Measurements from ENCODE around the gene ZNF273.
"Not testable (repeated sequence)": the region's sequence is repeated elsewhere in the genome, so short reads cannot be mapped to it uniquely, and the experiment has no call there.

The ZNF273 gene

GRCh38 chr7:64902806-64903721 is at the start of gene ZNF273:
ZNF273 (plus strand) TSS chr7:64903273; CDS start chr7:64903318, 45 bp downstream.
- FAIRE-seq = peak; percentile 88

- no peak for FAIRE-seq
Observed at GRCh38 chr7:64853679-64854078, 49.4 kb upstream of the ZNF273 start.

- no peak for FAIRE-seq
Observed at GRCh38 chr7:64854969-64855368, 48.1 kb upstream of the ZNF273 start.

- no peak for FAIRE-seq
Observed at GRCh38 chr7:64863021-64863420, 40.1 kb upstream of the ZNF273 start.

- FAIRE-seq = not testable (repeated sequence)
Observed at GRCh38 chr7:64863530-64863929, 39.5 kb upstream of the ZNF273 start.

GRCh38 chr7:64863969-64864368 is 39.1 kb upstream of the ZNF273 start:
- no peak for FAIRE-seq

GRCh38 chr7:64867863-64868440 is 35.1 kb upstream of the ZNF273 start:
- FAIRE-seq = no peak

GRCh38 chr7:64868499-64868898 is 34.6 kb upstream of the ZNF273 start:
- FAIRE-seq = no peak

GRCh38 chr7:64869121-64869725 is 33.9 kb upstream of the ZNF273 start:
- FAIRE-seq = no peak

GRCh38 chr7:64869912-64870562 is 33.0 kb upstream of the ZNF273 start:
- FAIRE-seq = no peak

- FAIRE-seq = no peak
Observed at GRCh38 chr7:64870656-64871055, 32.4 kb upstream of the ZNF273 start.

- no peak for FAIRE-seq
Observed at GRCh38 chr7:64871761-64872160, 31.3 kb upstream of the ZNF273 start.

- FAIRE-seq = no peak
Observed at GRCh38 chr7:64872351-64873154, 30.5 kb upstream of the ZNF273 start.

GRCh38 chr7:64873155-64873500 is 29.9 kb upstream of the ZNF273 start:
- FAIRE-seq = no peak

- no peak for FAIRE-seq
Observed at GRCh38 chr7:64873517-64873916, 29.6 kb upstream of the ZNF273 start.

- no peak for FAIRE-seq
Observed at GRCh38 chr7:64874114-64874513, 29.0 kb upstream of the ZNF273 start.

- FAIRE-seq = no peak
Observed at GRCh38 chr7:64874562-64875250, 28.4 kb upstream of the ZNF273 start.

GRCh38 chr7:64875258-64875657 is 27.8 kb upstream of the ZNF273 start:
- no peak for FAIRE-seq

- no peak for FAIRE-seq
Observed at GRCh38 chr7:64875658-64876406, 27.2 kb upstream of the ZNF273 start.

GRCh38 chr7:64876792-64877713 is 26.0 kb upstream of the ZNF273 start:
- FAIRE-seq = no peak

Data from TTC549 (cell line).